Epithelial cell of esophagus (primary cell): Measurements from ENCODE around the gene ADAP2.

ENCODE experiments used
- DNase-seq: peaks from one replicate; pipeline ENCODE4 v3.0.0; 2010; ENCODE audit warnings: low read depth
- H3K4me3 ChIP-seq: 2 replicates; pipeline ENCODE4 v1.5.1; 2011; ENCODE audit warnings: mild to moderate bottlenecking, low read length, control low read depth
- TF ChIP-seq, protein P1 (sequence below): IDR thresholded peaks from 2 replicates; pipeline ENCODE4 v1.5.1; 2011; ENCODE audit warnings: low read depth, mild to moderate bottlenecking, low read length, control low read depth, inconsistent platforms; ENCODE audit not compliant: insufficient read depth; ENCODE audit errors: missing control alignments

The ADAP2 gene

DNA sequence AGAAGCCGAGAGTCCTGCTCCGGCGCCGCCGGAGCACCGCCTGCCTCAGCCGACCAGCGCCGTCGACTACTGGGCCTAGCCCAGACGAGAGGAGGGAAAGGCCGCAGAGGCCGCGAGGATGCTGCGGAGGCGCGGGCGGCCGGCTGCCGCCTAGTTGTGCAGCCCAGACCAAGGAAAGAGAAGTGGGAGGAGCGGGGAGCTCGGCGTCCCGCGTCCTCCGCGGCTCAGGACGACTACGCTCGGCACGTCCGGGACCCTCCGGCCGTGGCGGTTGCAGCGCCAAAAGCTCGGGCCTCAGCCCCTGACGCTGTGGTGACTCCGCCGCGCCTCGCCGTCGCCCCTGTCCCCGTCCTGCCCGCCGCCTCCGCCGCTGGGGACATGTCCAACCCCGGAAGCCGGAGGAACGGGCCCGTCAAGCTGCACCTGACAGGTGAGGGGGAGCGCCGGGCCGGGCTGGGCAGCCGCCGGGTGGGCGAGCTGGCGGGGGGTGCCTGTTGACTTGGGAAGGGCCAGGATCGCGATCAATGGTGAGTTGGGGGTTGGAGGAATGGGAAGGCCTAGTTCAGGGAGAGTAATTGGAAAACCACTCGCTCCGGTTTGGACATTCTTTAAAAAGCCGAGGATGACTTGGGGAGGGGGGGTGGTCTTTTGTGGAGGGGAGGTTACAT is 86.8 kb downstream of the ADAP2 start:
- peak overlapping the region; percentile 57 for H3K4me3 ChIP-seq
- DNase-seq = peak; percentile 58

More for the DNA sequence above, 86.8 kb downstream of the ADAP2 start:
- TF ChIP-seq, protein P1, sequence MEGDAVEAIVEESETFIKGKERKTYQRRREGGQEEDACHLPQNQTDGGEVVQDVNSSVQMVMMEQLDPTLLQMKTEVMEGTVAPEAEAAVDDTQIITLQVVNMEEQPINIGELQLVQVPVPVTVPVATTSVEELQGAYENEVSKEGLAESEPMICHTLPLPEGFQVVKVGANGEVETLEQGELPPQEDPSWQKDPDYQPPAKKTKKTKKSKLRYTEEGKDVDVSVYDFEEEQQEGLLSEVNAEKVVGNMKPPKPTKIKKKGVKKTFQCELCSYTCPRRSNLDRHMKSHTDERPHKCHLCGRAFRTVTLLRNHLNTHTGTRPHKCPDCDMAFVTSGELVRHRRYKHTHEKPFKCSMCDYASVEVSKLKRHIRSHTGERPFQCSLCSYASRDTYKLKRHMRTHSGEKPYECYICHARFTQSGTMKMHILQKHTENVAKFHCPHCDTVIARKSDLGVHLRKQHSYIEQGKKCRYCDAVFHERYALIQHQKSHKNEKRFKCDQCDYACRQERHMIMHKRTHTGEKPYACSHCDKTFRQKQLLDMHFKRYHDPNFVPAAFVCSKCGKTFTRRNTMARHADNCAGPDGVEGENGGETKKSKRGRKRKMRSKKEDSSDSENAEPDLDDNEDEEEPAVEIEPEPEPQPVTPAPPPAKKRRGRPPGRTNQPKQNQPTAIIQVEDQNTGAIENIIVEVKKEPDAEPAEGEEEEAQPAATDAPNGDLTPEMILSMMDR = no peak
